ENCODE results near the gene CATSPER3.

GRCh38 chr5:134918861-134919260, 48.8 kb upstream of the CATSPER3 start:
- TF ChIP-seq CTCF (IDR thresholded peaks at IDR 0.05 in 4 of 5, conservative IDR thresholded peaks at IDR 0.05 in 1 of 5) (no peak), POLR2A (IDR thresholded peaks at IDR 0.05) (no peak)

Data from gastrocnemius medialis (tissue), 4 donors.